IgD-negative memory B cell (primary cell): ENCODE measurements around the gene TIA1. TPM values are rescaled to one million over a fixed set of nuclear protein-coding genes. Genes with fewer than 3 reads are reported as not detected.
"Not testable (repeated sequence)": the region's sequence is repeated elsewhere in the genome, so short reads cannot be mapped to it uniquely, and the experiment has no call there.

Source experiments
- H3K27ac Mint-ChIP-seq, 3 donors: one replicate each; pipeline ENCODE4 v1.8.0; 2020 to 2022; ENCODE audit warnings: mild to moderate bottlenecking in 3 of 3, mixed read lengths in 3 of 3, moderate library complexity in 1 of 3
- H3K27me3 Mint-ChIP-seq: one replicate; pipeline ENCODE4 v1.8.0; 2021; ENCODE audit warnings: mixed read lengths
- H3K36me3 Mint-ChIP-seq: one replicate; pipeline ENCODE4 v1.8.0; 2020; ENCODE audit warnings: mild to moderate bottlenecking, mixed read lengths
- H3K4me1 Mint-ChIP-seq, 3 donors: one replicate each; pipeline ENCODE4 v1.8.0; 2020 to 2022; ENCODE audit warnings: mixed read lengths in 3 of 3, mild to moderate bottlenecking in 1 of 3
- H3K4me3 Mint-ChIP-seq, 4 donors: one replicate each; pipeline ENCODE4 v1.8.0; 2020 to 2022; ENCODE audit warnings: mild to moderate bottlenecking in 4 of 4, mixed read lengths in 4 of 4, moderate library complexity in 3 of 4
- H3K9me3 Mint-ChIP-seq, 3 donors: one replicate each; pipeline ENCODE4 v1.8.0; 2020 to 2021; ENCODE audit warnings: mixed read lengths in 3 of 3, mild to moderate bottlenecking in 1 of 3
- polyA plus RNA-seq: library from polyadenylated mRNA; unstranded; fragments of 300-500 nt; fragmentation: Illumina TruSeq; gene quantifications from one replicate; pipeline ENCODE4 v1.2.3, GENCODE V29; 2021

The TIA1 gene, protein sequence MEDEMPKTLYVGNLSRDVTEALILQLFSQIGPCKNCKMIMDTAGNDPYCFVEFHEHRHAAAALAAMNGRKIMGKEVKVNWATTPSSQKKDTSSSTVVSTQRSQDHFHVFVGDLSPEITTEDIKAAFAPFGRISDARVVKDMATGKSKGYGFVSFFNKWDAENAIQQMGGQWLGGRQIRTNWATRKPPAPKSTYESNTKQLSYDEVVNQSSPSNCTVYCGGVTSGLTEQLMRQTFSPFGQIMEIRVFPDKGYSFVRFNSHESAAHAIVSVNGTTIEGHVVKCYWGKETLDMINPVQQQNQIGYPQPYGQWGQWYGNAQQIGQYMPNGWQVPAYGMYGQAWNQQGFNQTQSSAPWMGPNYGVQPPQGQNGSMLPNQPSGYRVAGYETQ
- 54.1 TPM for polyA plus RNA-seq

DNA sequence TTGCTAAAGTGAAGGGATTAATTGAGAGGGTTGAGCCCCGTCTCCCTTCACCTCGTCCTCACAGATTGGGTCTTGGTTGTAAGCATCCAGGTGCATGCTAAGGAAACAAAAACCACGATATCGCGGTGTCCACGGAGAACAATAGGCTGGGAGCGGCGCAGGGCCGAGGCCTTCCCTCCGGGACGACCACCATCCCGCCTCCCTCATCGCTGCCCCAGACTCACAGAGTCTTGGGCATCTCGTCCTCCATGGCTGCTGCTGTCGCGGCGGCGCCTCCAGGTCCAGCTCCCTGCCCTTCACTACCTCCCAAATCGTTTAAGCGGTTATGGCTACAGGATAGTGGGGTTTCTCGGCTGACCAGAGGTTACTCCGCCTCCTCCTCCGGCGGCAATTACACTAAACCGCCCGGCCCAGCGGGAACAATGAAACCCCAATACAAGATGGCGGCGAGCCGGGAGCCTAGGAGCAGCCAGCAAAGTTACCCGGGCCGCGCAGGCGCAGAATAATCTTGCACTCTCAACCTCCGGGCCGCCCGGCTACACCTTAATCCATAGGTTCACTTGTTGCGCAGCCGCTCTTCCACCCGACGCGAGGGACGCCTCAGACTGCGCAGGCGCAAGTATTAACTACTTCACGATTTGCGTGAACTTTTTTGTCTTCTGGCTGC lies at the start of gene TIA1:
TSS of gene TIA1 (minus strand) at position 448 of the 667 bp plus-strand sequence. CDS start at position 250, 198 bp downstream.
- Mint-ChIP-seq H3K27ac (peak within 1 kb of the TSS; percentile 97 to 100 (median 99)), H3K4me3 (peak within 1 kb of the TSS; percentile 92 to 100 (median 98))

DNA sequence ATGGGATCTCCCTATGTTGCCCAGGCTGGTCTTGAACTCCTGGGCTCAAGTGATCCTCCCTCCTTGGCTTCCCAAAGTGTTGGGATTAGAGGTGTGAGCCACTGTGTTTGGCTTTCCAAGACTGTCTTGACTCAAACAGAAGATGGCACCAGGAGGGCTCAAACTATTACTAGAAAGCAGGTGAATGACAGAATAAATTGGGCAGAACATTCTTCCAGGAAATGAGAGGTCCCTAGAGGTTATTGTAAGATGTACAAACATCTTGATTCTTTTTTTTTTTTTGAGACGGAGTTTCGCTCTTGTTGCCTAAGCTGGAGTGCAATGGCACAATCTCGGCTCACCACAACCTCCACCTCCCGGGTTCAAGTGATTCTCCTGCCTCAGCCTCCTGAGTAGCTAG lies 49.4 kb upstream of the TIA1 start:
- H3K27ac Mint-ChIP-seq, result peak overlapping the region in 1 of 3 donors; percentile 14
- not testable (repeated sequence) for H3K9me3 Mint-ChIP-seq, H3K27me3 Mint-ChIP-seq

More for the DNA sequence above, at the start of gene TIA1:
- Mint-ChIP-seq H3K27me3 (no peaks in the 10 kb centered on the region), H3K4me1 (peaks cover 26 to 30% (median 30%) of the 10 kb centered on the region in 3 donors), H3K9me3 (no peaks in the 10 kb centered on the region), H3K36me3 (peaks cover 2% of the 10 kb centered on the region)

DNA sequence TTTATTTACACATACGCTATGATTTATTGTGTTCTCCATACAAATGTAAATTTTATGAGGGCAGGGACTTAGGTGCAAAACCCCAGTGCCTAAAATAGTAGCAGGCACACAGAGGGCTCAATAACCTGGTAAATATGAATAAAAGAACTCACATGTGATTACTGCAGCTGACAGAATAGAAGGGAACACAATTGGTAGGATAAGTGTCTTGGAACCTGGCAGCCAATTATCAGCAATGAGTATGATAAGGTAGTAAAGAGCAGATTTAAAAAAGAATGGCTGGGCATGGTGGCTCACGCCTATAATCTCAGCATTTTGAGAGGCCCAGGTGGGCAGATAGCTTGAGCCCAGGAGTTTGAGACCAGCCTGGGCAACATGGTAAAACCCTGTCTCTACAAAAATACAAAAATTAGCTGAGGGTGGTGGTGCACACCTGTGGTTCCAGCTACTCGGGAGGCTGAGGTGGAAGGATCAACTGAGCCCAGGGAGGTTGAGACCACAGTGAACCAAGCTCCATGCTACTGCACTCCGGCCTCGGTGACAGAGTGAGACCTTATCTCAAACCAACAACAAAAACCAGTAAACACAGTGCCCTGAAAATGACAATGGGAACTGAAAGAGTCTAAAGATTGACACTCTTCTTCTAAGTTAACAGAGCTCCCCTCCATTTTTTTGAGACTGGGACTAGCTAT lies 35.2 kb upstream of the TIA1 start:
- peaks cover 7 to 15% (median 13%) of the 10 kb centered on the region in 3 donors for H3K4me1 Mint-ChIP-seq
- no peaks in the 10 kb centered on the region for H3K9me3 Mint-ChIP-seq
- peak overlapping the region in 1 of 4 donors; percentile 17 for H3K4me3 Mint-ChIP-seq
- no peaks in the 10 kb centered on the region for H3K27me3 Mint-ChIP-seq
- no peak overlapping the region for H3K27ac Mint-ChIP-seq
- H3K36me3 Mint-ChIP-seq, result peaks cover 2% of the 10 kb centered on the region

More for the DNA sequence above, 49.4 kb upstream of the TIA1 start:
- H3K4me3 Mint-ChIP-seq, result peak overlapping the region in 1 of 4 donors; percentile 89
- not testable (repeated sequence) for H3K36me3 Mint-ChIP-seq
- H3K4me1 Mint-ChIP-seq, result peaks cover 16 to 18% (median 16%) of the 10 kb centered on the region in 3 donors

DNA sequence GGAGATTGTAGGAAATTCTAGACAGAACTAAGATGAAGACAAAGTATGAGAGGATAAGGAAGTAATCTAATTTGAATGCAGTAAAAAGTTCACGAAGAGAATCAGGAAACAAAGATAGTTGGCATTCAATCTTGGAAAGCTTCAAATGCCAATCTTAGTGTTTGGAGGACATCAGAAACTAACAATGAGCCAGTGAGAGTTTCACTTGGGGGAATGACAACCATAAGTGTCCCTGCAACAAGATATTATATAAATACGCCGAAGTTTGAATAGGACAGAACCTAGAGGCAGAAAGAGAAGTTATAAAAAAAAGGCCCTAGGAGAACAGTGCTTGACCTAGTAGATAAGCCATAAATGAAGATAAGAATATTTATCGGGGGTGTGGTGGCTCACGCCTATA lies 34.0 kb upstream of the TIA1 start:
- Mint-ChIP-seq H3K4me1 (peaks cover 7 to 13% (median 12%) of the 10 kb centered on the region in 3 donors), H3K27me3 (no peaks in the 10 kb centered on the region), H3K9me3 (no peaks in the 10 kb centered on the region), H3K36me3 (peaks cover 2% of the 10 kb centered on the region), H3K27ac (no peak overlapping the region), H3K4me3 (peak overlapping the region in 1 of 4 donors; percentile 23)

DNA sequence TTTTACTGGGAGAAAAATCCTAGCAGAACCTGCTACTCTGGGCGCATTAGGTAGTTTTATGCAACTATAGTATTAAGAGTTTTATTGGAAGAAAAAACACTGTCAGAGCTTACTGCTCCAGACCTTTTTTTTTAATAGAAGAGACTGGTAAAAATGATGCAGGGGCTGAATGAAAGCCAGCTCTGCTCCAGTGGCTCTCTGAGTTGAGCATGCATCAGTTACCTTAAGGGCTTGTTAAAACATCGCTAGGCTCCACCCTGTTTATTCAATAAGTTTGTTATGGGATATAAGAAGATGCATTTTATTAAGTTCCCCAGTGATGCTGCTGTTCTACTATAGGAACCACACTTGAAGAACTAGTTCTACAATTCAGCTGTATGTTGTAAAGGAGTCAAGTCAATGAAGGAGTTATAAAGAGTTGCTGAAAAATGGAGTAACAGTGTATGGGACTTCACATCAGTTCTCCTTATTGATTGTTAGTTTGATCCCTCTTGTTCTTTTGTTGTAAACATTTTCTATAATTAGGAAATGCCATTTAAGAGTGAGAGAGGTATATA lies 31.9 kb upstream of the TIA1 start:
- H3K36me3 Mint-ChIP-seq, result peaks cover 4% of the 10 kb centered on the region
- no peak overlapping the region for H3K4me3 Mint-ChIP-seq
- no peak overlapping the region for H3K27ac Mint-ChIP-seq
- no peaks in the 10 kb centered on the region for H3K27me3 Mint-ChIP-seq
- no peaks in the 10 kb centered on the region for H3K9me3 Mint-ChIP-seq
- H3K4me1 Mint-ChIP-seq, result peaks cover 5 to 13% (median 7%) of the 10 kb centered on the region in 3 donors

DNA sequence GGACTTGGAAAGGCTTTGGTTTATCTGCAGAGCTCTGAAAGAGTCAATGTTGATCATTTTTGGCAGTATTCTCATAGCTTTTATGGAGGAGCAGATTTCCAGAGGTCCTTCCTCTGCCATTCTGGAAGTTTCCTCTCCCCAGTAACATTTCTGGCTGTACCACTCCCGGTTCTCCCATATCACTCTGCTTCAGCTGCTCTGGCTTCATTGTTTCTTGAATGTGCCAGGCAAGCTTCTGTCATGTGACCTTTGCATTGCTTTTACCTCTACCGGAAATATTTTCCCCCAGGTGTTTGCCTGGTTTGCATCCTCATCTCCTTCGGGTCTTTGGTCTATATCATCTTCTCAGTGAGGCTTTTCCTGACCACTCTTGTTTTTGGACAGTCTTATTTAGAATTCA lies 21.9 kb upstream of the TIA1 start:
- Mint-ChIP-seq H3K27me3 (no peaks in the 10 kb centered on the region), H3K27ac (peak overlapping the region in 1 of 3 donors; percentile 59), H3K9me3 (no peaks in the 10 kb centered on the region), H3K36me3 (peaks cover 4% of the 10 kb centered on the region), H3K4me1 (peaks cover 0 to 7% (median 6%) of the 10 kb centered on the region in 3 donors), H3K4me3 (peak overlapping the region in 1 of 4 donors; percentile 32)

DNA sequence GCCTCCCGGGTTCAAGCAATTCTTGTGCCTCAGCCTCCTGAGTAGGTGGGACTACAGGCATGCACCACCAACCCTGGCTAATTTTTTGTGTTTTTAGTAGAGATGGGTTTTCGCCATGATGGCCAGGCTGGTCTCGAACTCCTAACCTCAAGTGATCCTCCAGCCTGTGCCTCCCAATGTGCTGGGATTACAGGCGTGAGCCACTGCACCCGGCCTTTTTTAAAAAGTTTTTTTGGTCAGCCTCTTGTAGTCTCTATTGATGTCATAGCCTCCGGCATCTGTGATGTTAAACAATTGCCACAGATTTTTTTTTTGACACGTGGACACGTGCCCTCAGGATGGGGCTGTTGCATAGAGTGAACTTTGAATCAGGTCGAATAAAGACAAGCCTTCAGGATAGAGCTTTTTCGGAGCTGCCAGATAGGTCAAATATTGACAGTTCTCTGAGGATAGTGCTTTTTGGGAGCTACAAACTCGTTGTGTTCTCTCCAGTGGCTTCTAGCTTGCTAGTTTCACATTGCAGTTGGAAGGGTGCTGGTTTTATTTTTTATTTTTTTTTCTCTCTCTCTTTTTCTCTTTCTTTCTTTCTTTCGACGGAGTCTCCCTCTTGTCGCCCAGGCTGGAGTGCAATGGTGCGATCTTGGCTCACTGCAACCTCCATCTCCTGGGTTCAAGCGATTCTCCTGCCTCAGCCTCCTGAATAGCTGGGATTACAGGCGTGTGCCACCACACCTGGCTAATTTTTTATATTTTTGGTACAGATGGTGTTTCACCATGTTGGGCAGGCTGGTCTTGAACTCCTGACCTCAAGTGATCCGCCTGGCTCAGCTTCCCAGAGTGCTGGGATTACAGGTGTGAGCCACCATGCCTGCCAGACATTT lies 21.2 kb upstream of the TIA1 start:
- H3K36me3 Mint-ChIP-seq, H3K4me1 Mint-ChIP-seq, H3K9me3 Mint-ChIP-seq, H3K27me3 Mint-ChIP-seq: not testable (repeated sequence)
- Mint-ChIP-seq H3K27ac (peak overlapping the region in 1 of 3 donors; percentile 59), H3K4me3 (peak overlapping the region in 1 of 4 donors; percentile 32)

DNA sequence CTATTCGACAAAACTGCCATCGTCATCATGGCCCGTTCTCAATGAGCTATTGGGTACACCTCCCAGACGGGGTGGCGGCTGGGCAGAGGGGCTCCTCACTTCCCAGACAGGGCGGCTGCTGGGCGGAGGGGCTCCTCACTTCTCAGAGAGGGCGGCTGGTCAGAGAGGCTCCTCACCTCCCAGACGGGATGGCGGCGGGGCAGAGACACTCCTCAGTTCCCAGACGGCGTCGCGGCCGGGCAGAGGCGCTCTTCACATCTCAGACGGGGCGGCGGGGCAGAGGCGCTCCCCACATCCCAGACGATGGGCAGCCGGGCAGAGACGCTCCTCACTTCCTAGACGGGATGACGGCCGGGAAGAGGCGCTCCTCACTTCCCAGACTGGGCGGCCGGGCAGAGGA lies 18.5 kb upstream of the TIA1 start:
- not testable (repeated sequence) for H3K4me3 Mint-ChIP-seq, H3K27me3 Mint-ChIP-seq, H3K9me3 Mint-ChIP-seq, H3K4me1 Mint-ChIP-seq, H3K36me3 Mint-ChIP-seq
- H3K27ac Mint-ChIP-seq, result peak overlapping the region in 1 of 3 donors; percentile 53

DNA sequence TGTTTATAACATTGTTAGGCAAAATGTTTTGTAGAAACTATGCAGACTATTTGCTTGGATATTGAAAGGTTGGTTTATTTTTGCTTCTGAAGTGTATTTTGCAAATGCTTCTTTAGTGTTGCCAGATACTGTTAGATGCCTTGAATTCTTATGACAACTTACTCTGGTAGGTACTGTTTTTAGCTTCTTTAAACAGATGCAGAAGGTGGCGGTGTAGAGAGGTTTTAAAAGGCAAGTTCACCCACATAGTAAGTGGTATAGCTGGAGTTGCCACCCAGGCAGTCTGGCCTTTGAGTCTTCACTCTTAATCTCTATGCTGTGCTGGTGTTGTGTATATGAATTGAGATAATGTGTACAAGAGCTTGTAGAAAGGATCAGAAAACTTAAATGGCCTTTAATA lies 13.1 kb upstream of the TIA1 start:
- Mint-ChIP-seq H3K4me3 (peak overlapping the region in 2 of 4 donors; percentile 9 to 29), H3K36me3 (peaks cover 12% of the 10 kb centered on the region), H3K27me3 (no peaks in the 10 kb centered on the region), H3K27ac (no peak overlapping the region), H3K4me1 (peaks cover 11 to 28% (median 19%) of the 10 kb centered on the region in 3 donors), H3K9me3 (no peaks in the 10 kb centered on the region)

DNA sequence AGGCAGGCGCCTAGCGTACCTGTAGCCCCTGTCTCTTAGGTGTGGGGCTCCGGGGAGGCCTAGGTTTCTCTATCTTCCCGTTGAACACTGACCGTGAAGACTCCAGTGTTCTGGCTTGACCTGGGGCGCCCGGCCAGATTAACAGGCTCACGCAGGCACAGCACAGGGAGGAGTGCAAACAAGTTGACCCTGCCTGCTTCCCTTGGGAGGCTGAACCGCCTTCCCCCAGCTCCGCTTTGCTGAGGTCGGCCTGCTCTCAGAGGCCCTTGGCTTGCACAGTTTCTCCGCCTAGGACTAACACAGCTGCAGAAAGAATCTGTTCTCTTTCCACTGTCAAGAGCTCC lies 10.1 kb upstream of the TIA1 start:
- peak overlapping the region; percentile 79 to 94 (median 90) for H3K4me3 Mint-ChIP-seq
- H3K36me3 Mint-ChIP-seq, result peaks cover 8% of the 10 kb centered on the region
- H3K4me1 Mint-ChIP-seq, result peaks cover 11 to 26% (median 16%) of the 10 kb centered on the region in 3 donors
- no peaks in the 10 kb centered on the region for H3K9me3 Mint-ChIP-seq
- H3K27ac Mint-ChIP-seq, result peak overlapping the region in 2 of 3 donors; percentile 56 to 59
- no peaks in the 10 kb centered on the region for H3K27me3 Mint-ChIP-seq

DNA sequence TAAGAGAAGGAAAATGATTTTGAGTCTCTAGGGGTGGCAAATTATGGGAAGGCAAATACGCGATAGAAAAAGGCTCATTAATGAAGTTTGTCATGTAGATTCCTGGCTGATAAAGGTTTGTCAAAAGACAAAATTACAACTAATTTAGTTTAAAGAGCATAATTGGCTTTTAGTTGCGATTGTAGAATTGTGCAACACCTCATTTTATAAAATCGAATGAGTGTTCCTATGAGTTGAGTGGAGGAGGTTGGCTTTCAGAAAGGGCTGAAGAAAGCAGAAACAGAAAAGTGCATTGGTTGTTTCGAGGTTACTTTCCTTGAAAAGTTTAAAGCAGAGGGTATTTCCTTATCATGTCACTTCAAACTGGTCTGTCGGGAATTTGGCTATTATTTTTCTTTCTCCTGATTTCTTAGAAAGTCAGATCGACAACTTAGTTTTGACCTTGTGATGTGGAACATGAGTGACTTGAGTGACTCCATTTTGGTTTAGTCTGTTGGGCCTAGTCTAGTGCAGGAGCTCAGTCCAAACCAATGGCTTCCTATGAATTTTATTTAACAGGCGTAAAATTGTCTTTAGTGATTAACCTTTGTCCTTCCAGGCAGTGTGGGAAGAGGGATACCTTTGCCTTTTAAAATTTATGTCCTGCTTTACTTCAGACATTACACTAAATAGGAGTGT lies 7.3 kb upstream of the TIA1 start:
- Mint-ChIP-seq H3K27ac (no peak overlapping the region), H3K36me3 (peaks cover 2% of the 10 kb centered on the region), H3K4me1 (peaks cover 11 to 16% (median 15%) of the 10 kb centered on the region in 3 donors), H3K9me3 (no peaks in the 10 kb centered on the region), H3K27me3 (no peaks in the 10 kb centered on the region), H3K4me3 (peak overlapping the region in 2 of 4 donors; percentile 44 to 86)

DNA sequence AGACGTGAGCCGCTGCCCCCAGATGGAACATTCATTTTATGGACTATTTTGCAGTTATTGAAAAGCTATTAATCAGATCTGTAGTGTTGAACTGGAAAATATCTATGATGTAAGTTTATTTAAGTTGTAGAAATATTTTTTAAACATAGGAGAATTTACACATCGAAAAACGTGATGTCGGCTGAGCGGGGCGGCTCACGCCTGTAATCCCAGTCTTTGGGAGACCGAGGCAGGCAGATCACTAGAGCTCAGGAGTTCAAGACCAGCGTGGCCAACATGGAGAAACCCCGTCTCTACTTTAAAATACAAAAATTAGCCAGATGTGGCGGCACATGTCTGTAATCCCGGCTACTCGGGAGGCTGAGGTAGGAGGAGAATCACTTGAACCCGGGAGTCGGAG lies 2.0 kb upstream of the TIA1 start:
- Mint-ChIP-seq H3K27me3 (no peaks in the 10 kb centered on the region), H3K4me1 (peaks cover 16 to 21% (median 18%) of the 10 kb centered on the region in 3 donors), H3K9me3 (no peaks in the 10 kb centered on the region), H3K36me3 (peaks cover 2% of the 10 kb centered on the region), H3K4me3 (peak overlapping the region in 1 of 4 donors; percentile 61), H3K27ac (peak overlapping the region in 1 of 3 donors; percentile 40)

DNA sequence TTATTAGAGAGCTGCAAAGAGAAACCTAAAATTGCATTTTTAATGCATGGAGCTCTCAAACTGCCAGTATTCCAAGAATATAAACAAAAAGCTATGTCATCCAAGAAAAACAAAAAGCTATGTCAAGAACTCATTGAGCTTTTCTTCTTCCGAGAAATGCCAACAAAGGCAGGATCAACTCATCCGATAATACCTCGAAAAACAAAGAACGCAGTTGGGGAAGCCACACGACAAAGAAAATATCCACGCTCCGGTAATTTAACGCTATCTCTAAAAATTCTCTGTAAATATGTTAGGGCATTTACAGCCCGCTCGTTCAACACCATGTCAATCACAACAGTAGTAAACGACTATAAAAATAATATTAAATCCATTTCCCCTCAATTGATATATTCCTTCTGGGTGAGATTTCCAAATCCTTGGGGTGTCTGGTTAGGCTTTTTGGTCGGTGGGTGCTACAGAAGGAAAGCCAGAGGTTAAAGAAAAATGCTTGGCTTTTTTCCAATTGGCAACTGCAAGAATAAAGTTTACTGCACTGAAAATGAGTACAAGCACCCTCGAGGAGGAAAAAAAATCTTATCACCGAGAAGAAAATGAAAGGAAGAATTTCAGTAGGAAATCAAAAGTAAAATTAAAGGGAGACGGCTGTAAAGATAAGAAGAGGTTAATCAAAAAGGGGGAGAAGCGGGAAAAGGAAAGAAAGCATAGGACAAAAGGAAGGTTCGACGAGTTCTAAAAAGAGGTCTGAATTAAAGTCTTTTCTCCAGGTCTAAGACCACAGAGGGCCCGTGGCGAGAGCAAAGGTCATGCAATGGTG lies 856 bp downstream of the TIA1 start:
- H3K4me3 Mint-ChIP-seq, result peak overlapping the region; percentile 92 to 100 (median 98)
- H3K9me3 Mint-ChIP-seq, result no peaks in the 10 kb centered on the region
- peaks cover 2% of the 10 kb centered on the region for H3K36me3 Mint-ChIP-seq
- peaks cover 30 to 36% (median 35%) of the 10 kb centered on the region in 3 donors for H3K4me1 Mint-ChIP-seq
- H3K27ac Mint-ChIP-seq, result peak overlapping the region; percentile 97 to 100 (median 99)
- no peaks in the 10 kb centered on the region for H3K27me3 Mint-ChIP-seq
